NT2/D1 (cell line): ENCODE data around the gene DOCK8.
"Not testable (repeated sequence)": the region's sequence is repeated elsewhere in the genome, so short reads cannot be mapped to it uniquely, and the experiment has no call there.

Source experiments
- SUZ12 ChIP-seq: IDR thresholded peaks from 2 replicates; pipeline ENCODE4 v1.6.1; 2011; ENCODE audit not compliant: insufficient read length, insufficient read depth; ENCODE audit errors: extremely low read depth
- ZNF274 ChIP-seq: IDR thresholded peaks from 2 replicates; pipeline ENCODE4 v1.6.1; 2011; ENCODE audit warnings: mild to moderate bottlenecking, low read depth, low read length

DNA sequence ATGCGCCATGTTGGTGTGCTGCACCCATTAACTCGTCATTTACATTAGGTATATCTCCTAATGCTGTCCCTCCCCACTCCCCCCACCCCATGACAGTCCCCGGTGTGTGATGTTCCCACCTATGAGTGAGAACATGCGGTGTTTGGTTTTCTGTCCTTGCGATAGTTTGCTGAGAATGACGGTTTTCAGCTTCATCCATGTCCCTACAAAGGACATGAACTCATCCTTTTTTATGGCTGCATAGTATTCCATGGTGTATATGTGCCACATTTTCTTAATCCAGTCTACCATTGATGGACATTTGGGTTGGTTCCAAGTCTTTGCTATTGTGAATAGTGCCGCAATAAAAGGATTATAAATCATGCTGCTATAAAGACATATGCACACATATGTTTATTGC is 195.0 kb downstream of the DOCK8 start:
- TF ChIP-seq ZNF274, SUZ12: not testable (repeated sequence)
